ENCODE results near the gene WRAP53. TPM values are rescaled to one million over a fixed set of nuclear protein-coding genes. Genes with fewer than 3 reads are reported as not detected.

The WRAP53 gene
- total and polyA plus RNA-seq, 2 of the 13 experiments (the other 11 are each of a cell fraction or from before 2014, with no cell fraction given), result 7.0 to 19.5 TPM

GRCh38 chr17:7687072-7687907, 987 bp upstream of the WRAP53 start, which contains the start of gene TP53 (continued):
- TF ChIP-seq ZNF280D (CRISPR knock-in tag; IDR thresholded peaks at IDR 0.05) (no peak), MBD4 (IDR thresholded peaks at IDR 0.05; ENCODE audit: borderline replicate concordance, low read length) (no peak), SSRP1 (CRISPR knock-in tag; IDR thresholded peaks at IDR 0.05) (no peak), ZFP90 (CRISPR knock-in tag; IDR thresholded peaks at IDR 0.05; ENCODE audit: borderline replicate concordance) (no peak), REST (IDR thresholded peaks at IDR 0.05; ENCODE audit: borderline replicate concordance in 1 of 2, low read depth in 1 of 2, low read length in 2 of 2) (no peak; a peak in 1 of 4 replicates), THAP7 (CRISPR knock-in tag; IDR thresholded peaks at IDR 0.05) (no peak), RELA (CRISPR knock-in tag; IDR thresholded peaks at IDR 0.05) (peak; percentile 99), ZNF333 (CRISPR knock-in tag; IDR thresholded peaks at IDR 0.05; ENCODE audit: borderline replicate concordance) (no peak), REL (CRISPR knock-in tag; conservative IDR thresholded peaks at IDR 0.05) (0 out of 2 replicates have a peak, but pooled peaks have one; percentile 81), ZFP36L1 (CRISPR knock-in tag; IDR thresholded peaks at IDR 0.05) (0 out of 2 replicates have a peak, but pooled peaks have one; percentile 19), ASH2L (IDR thresholded peaks at IDR 0.05; ENCODE audit: insufficient read length, low read depth, low read length) (no peak), ZNF713 (CRISPR knock-in tag; IDR thresholded peaks at IDR 0.05) (no peak), FOSL1 (CRISPR knock-in tag; IDR thresholded peaks at IDR 0.05; ENCODE audit: borderline replicate concordance) (no peak), NFAT5 (CRISPR knock-in tag; IDR thresholded peaks at IDR 0.05) (no peak), MYC (CRISPR knock-in tag; IDR thresholded peaks at IDR 0.05; ENCODE audit: borderline replicate concordance) (peak; percentile 98)
